Ecto neural progenitor cell (in vitro differentiated cells): ENCODE data around the gene ATRX.
"Not testable (repeated sequence)": the region's sequence is repeated elsewhere in the genome, so short reads cannot be mapped to it uniquely, and the experiment has no call there.

Experiments used
- DNase-seq: peaks from one replicate; pipeline ENCODE4 v3.0.0-alpha.2; 2018; ENCODE audit warnings: low spot score

ATRX gene, protein sequence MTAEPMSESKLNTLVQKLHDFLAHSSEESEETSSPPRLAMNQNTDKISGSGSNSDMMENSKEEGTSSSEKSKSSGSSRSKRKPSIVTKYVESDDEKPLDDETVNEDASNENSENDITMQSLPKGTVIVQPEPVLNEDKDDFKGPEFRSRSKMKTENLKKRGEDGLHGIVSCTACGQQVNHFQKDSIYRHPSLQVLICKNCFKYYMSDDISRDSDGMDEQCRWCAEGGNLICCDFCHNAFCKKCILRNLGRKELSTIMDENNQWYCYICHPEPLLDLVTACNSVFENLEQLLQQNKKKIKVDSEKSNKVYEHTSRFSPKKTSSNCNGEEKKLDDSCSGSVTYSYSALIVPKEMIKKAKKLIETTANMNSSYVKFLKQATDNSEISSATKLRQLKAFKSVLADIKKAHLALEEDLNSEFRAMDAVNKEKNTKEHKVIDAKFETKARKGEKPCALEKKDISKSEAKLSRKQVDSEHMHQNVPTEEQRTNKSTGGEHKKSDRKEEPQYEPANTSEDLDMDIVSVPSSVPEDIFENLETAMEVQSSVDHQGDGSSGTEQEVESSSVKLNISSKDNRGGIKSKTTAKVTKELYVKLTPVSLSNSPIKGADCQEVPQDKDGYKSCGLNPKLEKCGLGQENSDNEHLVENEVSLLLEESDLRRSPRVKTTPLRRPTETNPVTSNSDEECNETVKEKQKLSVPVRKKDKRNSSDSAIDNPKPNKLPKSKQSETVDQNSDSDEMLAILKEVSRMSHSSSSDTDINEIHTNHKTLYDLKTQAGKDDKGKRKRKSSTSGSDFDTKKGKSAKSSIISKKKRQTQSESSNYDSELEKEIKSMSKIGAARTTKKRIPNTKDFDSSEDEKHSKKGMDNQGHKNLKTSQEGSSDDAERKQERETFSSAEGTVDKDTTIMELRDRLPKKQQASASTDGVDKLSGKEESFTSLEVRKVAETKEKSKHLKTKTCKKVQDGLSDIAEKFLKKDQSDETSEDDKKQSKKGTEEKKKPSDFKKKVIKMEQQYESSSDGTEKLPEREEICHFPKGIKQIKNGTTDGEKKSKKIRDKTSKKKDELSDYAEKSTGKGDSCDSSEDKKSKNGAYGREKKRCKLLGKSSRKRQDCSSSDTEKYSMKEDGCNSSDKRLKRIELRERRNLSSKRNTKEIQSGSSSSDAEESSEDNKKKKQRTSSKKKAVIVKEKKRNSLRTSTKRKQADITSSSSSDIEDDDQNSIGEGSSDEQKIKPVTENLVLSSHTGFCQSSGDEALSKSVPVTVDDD (N-terminal part only)

DNA sequence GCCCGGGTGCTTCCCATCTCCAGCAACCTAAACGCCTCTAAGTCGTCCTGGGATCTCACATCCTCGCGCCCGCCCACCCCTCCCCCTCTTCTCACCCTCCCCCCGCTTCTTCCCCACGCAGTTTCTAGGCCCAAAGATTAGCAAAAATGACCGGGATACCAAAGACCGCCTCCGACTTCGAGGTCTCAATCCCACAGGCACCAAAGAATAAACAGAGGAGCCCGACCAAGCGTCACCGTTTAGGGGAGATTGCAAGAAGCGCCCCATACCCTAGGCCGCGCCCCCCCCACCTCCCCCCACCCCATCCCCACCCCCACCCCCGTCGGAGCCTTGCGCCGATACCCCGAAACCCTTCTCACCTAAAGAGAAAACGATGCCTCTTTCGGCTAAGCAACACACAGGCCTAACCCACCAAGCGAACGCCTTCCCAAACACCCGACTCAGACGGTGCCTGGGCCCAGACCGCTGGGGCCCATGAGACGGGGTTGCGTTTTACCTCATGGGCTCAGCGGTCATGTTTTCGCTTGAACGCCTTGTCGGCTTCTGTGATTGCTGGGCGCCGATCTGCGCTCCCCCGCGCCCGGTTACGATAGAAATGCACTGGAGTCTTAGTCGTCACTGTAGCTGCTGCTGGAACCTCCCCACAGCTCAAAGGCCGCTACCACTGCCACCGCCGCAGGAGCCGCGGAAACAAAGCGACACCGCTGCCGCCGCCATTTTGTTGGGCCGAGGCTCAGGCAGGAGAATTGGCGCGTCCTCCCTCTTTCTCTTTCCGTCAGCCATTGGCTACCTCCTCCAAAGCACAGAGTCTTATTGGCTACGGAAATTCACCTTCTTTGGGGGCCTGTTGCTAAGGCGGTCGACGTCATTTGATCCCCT lies at the start of gene ATRX:
Gene ATRX, minus strand, starts transcription at position 731 of the 879 bp plus-strand sequence. Its CDS starts 215 bp downstream, at position 516.
- DNase-seq = peak; percentile 79

DNA sequence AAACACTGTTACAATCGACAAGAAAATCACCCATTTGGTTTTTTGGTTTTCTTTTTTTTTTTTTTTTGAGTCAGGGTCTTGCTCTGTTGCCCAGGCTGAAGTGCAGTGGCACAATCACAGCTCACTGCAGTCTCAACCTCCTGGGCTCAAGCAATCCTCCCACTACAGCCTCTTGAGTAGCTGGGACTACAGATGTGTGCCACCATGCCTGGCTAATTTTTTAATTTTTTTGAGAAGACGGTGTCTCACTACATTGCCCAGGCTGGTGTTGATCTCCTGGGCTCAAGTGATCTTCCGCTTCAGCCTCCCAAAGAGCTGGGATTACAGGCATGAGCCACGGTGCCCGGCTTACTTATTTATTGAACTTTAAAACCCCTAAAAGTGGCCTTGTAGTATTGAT lies 45.5 kb upstream of the ATRX start:
- DNase-seq = not testable (repeated sequence)

DNA sequence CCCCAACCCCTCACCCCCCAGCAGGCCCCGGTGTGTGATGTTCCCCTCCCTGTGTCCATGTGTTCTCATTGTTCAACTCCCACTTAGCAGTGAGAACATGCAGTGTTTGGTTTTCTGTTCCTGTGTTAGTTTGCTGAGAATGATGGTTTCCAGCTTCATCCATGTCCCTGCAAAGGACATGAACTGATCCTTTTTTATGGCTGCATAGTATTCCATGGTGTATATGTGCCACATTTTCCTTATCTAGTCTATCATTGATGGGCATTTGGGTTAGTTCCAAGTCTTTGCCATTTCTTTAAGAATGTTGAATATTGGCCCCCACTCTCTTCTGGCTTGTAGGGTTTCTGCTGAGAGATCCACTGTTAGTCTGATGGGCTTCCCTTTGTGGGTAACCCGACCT lies 36.0 kb upstream of the ATRX start:
- not testable (repeated sequence) for DNase-seq

DNA sequence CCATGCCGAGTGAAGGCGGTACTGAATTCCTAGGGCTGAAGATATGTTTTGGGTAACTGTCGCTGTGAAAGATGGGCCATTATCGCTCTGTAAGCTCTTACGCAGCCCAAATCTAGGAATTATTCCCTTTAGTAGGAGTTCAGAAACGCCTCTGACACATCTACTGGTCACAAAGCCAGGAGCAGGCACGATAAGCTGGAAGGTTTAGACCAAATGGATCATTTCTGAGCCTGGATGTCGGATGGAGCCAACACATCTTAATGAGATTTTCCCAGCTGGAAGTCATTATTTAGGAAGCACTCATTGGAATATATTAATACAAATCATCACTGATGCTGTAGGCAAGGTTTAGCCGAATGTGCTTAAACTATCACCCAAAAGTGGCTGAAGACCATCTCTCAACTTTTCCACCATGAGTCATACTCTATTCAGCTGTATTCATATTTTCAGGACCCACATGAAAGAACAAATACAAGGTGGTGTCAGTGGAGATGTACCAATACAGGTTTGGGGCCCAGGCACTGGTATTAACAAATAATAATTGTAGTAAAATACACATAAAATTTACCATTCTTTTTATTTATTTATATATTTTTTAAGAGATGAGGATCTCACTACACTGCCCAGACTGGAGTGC lies 34.2 kb upstream of the ATRX start:
- DNase-seq = no peak

DNA sequence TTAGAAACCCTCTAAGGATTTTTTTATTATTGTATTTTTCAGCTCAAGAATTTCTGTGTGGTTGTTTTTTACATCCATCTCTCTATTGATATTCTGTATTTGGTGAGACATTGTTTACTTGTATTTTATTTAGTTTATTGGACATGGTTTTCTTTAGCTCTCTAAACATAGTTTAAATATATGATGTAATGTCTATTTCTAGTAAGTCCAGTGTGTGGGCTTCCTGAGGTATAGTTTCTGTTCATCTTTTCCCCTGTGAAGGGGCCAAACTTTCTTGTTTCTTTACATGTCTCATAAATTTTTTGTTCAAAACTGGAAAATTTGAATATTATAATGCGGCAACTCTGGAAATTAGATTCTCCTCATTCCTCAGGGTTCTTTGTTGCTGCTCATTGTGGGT lies 28.2 kb upstream of the ATRX start:
- DNase-seq = no peak

DNA sequence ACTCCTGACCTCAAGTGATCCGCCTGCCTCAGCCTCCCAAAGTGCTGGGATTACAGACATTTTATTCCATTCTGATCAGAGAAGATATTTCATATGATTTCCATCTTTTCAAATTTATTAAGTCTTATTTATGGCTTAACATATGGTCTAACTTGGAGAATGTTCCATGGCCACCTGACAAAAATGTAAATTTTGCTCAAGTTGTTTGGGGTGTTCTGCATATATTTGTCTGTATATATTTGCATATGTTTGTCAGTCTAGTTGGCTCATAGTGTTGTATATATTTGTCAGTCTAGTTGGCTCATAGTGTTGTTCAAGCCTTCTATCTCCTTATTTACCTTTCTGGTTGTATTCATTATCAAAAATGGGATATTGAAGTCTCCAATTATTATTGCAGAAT lies 16.2 kb upstream of the ATRX start:
- no peak for DNase-seq

DNA sequence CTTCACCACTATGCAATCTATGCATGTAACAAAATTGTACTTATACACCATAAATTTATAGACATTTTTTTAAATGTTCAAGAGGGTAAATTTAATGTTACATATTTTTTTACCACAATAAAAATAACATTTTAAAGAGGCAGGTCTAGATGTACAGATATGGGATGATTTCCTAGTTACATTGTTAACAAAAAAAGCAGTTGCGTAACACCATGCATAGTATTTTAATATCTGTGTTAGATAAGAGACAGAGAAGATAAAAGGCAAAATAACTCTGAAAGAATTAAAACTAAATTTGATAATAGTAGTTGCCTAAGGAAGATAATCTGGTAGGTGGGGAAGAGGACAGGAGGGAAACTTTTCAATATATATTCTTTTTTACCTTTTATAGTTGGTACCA lies 9.1 kb upstream of the ATRX start:
- DNase-seq = no peak

DNA sequence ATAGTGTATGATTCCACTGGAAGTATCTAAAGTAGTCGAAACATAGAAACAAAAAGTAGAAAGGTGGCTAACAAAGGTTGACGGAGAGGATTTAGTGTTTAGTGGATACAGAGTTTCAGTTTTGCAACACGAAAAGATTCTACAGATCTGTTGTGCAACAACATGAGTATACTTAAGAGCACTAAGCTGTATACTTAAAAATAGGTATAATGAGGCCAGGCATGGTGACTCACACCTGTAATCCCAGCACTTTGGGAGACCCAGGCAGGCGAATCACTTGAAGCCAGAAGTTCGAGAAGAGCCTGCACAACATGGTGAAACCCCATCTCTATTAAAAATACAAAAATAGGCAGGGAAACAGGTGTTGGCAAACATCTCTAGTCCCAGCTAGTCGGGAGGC lies 7.9 kb upstream of the ATRX start:
- DNase-seq = no peak

DNA sequence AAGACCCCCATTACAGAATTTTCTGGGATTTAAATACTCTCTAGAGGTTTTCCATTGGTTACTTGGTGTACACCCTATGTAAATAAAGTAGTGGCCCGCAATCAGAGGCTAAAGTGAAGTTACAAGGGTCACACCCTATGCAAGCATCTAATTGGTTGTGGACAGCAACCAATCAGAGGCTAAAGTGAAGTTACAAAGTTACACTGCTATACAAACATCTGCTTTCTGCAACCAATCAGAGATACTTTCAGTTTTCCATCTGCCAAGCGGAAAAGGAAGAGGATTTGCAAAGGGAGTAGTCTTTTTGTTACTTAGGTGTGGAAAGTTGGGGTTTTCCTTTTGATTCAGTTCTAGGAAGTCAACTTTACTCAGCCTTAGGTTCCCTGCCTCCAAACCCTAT lies 2.0 kb upstream of the ATRX start:
- no peak for DNase-seq

DNA sequence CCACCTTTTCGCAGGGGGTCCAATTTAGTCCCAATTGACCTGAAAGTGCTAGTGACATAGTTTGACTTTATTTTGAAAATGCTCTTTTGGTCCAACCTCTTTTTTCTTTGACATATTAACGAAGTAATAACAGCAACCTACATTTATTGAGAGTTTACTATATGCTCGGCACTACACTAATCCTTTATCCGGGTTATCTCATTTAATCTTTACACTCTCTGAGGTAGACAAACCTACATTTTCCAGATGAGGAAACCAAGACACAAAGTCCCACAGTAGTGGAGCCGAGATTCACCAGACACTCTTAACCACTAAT lies 307 bp upstream of the ATRX start:
- no peak for DNase-seq

DNA sequence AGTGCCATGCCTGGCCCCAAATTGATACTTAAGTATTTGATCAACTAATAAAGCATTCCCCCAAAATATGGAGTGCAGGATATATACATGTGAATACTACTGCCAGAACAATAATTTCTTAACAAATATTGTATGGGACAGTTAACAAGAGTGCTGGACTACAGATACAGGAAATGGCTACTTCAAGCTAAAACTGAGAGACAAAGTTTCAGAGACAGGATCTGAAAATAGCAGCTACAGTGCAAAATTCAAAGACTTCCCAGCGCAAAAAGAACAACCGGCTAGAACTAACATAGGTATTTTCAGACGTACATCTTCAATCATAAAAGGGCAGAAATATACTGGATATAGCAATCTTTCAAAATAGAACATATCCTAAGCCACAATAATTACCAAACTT lies 6.3 kb downstream of the ATRX start:
- no peak for DNase-seq

DNA sequence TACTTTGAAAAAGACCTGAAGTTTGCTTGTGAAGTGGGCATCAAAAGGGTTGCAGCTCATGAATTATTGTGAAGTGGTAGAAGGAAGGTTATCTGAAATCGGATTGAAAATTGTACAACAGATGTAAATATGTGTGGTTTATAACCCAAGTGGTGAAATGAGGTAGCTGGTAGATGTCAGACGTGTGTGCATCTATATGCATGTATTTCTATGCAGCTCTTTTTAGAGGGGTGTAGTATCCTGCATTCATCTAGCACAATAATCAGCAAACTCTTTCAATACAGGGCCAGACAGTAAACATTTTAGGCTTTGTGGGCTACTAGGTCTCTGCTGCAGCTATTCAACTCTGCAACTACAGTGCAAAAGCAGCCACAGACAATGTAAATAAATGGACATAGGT lies 9.4 kb downstream of the ATRX start:
- DNase-seq = no peak

DNA sequence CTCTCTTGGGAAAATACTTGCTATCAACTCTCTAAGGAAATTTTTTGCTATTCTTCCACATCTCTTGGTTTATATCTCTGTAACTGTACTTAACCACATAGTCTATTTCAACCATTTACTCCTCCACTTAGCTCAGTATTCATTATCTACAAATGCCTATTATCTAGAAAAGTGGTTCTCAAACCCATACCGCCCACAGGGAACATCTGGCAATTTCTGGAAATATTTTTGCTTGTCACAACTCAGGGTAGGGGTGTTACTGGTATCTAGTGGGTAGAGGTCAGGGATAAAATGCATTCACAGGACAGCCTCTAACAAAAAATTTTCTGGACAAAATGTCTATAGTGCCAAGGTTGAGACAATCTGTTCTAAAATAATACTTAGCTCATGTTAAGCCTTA lies 14.4 kb downstream of the ATRX start:
- no peak for DNase-seq

DNA sequence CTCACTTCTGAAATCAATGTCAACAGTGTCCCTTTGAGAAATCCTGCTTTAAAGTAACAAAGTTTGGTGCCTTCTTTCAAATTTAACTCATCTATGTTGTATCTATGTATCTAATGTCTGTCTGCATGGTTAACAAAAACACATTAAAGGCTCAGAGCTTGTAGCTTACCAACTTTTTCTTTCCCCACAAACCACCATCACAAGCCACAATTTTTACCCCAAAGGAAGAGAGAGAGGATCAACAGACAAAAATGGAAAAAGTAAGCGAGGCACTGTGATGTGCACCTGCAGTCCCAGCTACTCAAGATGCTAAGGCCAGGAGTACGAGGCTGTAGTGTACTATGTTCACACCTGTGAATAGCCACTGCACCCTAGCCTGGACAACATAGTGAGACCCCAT lies 17.2 kb downstream of the ATRX start:
- no peak for DNase-seq

DNA sequence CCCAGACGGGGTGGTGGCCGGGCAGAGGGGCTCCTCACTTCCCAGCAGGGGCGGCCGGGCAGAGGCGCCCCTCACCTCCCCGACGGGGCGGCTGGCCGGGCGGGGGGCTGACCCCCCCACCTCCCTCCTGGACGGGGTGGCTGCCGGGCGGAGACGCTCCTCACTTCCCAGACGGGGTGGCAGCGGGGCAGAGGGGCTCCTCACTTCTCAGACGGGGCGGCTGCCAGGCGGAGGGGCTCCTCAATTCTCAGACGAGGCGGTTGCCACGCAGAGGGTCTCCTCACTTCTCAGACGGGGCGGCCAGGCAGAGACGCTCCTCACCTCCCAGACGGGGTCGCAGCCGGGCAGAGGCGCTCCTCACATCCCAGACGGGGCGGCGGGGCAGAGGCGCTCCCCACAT lies 19.8 kb downstream of the ATRX start:
- not testable (repeated sequence) for DNase-seq

DNA sequence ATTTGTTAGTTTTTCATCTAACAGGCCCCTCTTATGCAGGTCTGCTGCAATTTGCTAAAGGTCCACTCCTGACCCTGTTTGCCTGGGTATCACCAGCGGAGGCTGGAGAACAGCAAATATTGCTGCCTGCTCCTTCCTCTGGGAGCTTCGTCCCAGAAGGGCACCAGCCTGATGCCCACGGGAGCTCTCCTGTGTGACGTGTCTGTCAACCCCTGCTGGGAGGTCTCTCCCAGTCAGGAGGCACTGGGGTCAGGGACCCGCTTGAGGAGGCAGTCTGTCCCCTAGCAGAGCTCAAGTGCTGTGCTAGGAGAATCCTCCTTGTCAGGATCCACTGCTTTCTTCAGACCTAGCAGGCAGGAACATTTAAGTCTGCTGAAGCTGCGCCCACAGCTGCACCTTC lies 30.5 kb downstream of the ATRX start:
- DNase-seq = no peak

DNA sequence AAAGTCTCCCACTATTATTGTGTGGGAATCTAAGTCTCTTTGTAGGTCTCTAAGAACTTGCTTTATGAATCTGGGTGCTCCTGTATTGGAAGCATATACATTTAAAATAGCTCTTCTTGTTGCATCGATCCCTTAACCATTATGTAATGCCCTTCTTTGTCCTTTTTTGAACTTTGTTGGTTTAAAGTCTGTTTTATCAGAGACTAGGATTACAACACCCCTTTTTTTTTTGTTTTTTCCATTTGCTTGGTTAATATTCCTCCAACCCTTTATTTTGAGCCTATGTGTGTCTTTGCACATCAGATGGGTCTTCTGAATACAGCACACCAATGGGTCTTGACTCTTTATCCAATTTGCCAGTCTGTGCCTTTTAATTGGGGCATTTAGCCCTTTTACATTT lies 32.1 kb downstream of the ATRX start:
- DNase-seq = not testable (repeated sequence)

DNA sequence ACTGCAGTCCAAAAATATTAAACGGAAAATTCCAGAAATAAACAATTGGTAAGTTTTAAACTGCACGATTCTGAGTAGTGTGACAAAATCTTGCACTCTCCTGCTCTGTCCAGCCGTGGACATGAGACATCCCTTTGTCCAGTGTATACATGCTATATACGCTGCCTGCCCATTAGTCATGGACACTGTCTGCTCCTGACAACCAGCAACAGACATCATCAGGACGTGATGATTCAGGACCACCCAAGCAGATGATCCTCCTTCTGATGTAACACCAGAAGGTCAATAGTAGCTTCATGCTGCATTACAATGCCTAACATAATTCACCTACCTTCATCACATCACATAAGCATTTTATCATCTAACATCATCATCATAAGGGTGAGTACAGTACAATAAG lies 36.3 kb downstream of the ATRX start:
- no peak for DNase-seq

DNA sequence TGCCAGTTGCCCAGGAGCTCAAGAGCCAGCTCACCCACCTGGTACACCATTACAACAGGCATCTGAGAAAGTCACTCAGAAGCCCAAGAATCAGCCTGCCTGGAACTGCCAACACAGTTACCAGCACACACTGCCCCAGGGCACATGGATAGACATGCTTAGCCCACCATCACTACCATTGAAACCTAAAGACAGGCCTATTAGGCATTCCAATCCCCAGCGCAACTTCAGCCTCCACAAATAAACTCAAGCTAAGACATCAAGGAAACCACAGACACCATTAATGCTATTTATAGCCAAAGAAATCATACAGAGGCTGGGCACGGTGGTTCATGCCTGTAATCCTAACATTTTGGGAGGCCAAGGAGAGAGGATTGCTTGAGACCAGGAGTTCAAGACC lies 42.3 kb downstream of the ATRX start:
- DNase-seq = no peak

DNA sequence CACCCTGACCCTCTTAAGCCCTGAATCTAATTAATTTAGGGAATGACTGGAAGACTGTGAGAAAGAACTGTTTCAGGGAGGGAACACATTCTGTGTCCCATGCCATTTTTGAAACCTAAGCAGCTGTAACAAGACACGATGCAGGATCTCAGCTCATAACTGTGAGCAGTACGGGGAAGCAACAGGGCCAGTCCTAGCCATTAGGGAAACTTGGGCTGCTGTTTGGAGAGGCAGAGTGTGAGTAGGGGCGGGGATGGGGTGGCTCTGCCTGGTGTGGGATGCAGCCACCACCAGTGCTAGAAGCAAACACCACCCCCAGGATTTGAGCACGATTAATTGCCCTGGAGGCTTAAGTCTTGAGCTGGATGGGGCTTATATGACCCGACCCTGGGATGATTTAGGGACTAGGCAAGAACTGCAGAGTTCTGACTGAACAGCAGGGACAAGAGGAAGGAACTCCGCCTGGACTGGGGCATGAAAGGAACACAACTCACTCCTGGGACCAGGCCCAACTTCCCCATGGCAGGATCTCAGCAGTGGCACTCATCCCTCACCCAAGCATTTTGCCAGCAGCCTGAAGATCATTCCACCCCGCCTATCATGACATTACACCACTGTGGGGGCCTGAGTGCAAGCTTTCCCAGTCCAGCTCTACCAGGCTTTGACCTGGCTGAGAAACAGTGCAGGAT lies 43.1 kb downstream of the ATRX start:
- DNase-seq = no peak
